Measurements from ENCODE around the gene RICTOR. TPM values are rescaled to one million over a fixed set of nuclear protein-coding genes. Genes with fewer than 3 reads are reported as not detected.

The RICTOR gene
- total and polyA plus RNA-seq, 2 donors (not counting 3 experiments of a cell fraction or from before 2014, with no cell fraction given): 9.2 to 38.0 TPM

GRCh38 chr5:39106322-39106721 lies 32.1 kb upstream of the RICTOR start:
- ChIA-PET CTCF (interaction anchor here (1.5 to 2.6 kb wide), 2 partner anchors 10 to 26 kb away, joined by 5 to 14 read pairs; no protein-coding TSS in a partner anchor), POLR2A (no interaction called here)
- Histone ChIP-seq H2AFZ (ENCODE audit: low read depth, low read length) (no peak overlapping the region), H3K9me1 (replicated peaks; ENCODE audit: control insufficient read depth, extremely low read depth, insufficient read depth, low read length) (no peaks in the 10 kb centered on the region), H3K36me3 (ENCODE audit: control insufficient read depth in 2 of 2, extremely low read depth in 1 of 2, insufficient read depth in 2 of 2, low read length in 2 of 2) (no peaks in the 10 kb centered on the region), H3K4me3 (replicated peaks in 1 of 3; ENCODE audit: insufficient read depth in 1 of 3, low read depth in 1 of 3, low read length in 3 of 3) (no peak overlapping the region), H3K9ac (replicated peaks; ENCODE audit: extremely low read depth, insufficient read depth, low read length) (no peak overlapping the region), H3K27me3 (ENCODE audit: control insufficient read depth in 2 of 2, insufficient read depth in 2 of 2, low read length in 2 of 2) (no peaks in the 10 kb centered on the region), H3K4me2 (ENCODE audit: insufficient read depth, low read length) (no peak overlapping the region), H3K27ac (ENCODE audit: insufficient read depth, low read depth, low read length) (no peak overlapping the region), H3K9me3 (replicated peaks; ENCODE audit: control insufficient read depth, insufficient read depth, low read length) (no peaks in the 10 kb centered on the region), H4K20me1 (replicated peaks; ENCODE audit: control insufficient read depth, extremely low read depth, insufficient read depth, low read length) (no peaks in the 10 kb centered on the region), H3K79me2 (ENCODE audit: control insufficient read depth, insufficient read depth, low read length) (no peaks in the 10 kb centered on the region), H3K4me1 (ENCODE audit: control insufficient read depth, extremely low read depth, insufficient read depth, low read length) (peaks cover 13% of the 10 kb centered on the region)
- peak in 1 of 2 donors; percentile 2 for TF ChIP-seq CTCF (IDR thresholded peaks at IDR 0.05; ENCODE audit: extremely low read depth in 1 of 2, insufficient read depth in 1 of 2, low read depth in 1 of 2, low read length in 2 of 2)
- no peak for TF ChIP-seq FOS (IDR thresholded peaks at IDR 0.05; ENCODE audit: borderline replicate concordance, insufficient read depth, low read length)
- dilution Hi-C loops (cut with MboI; ENCODE audit: extremely low pct_ligation_motif_present, low sequenced_read_pairs) (no loop called here), intact Hi-C loops (cut with micrococcal nuclease) (loop anchor here (5.0 kb wide), 1 partner anchor 41 kb away; no protein-coding TSS in a partner anchor)
- DNase-seq (ENCODE audit: low read depth, low spot score) (no peak), FAIRE-seq (no peak)
- BruUV-seq (replicated peaks): no TSS peak

GRCh38 chr5:39104221-39104620 lies 30.0 kb upstream of the RICTOR start:
- dilution Hi-C loops (cut with MboI; ENCODE audit: extremely low pct_ligation_motif_present, low sequenced_read_pairs) (no loop called here), intact Hi-C loops (cut with micrococcal nuclease) (no loop called here)
- Histone ChIP-seq H3K27ac (ENCODE audit: insufficient read depth, low read depth, low read length) (no peak overlapping the region), H4K20me1 (replicated peaks; ENCODE audit: control insufficient read depth, extremely low read depth, insufficient read depth, low read length) (no peaks in the 10 kb centered on the region), H3K79me2 (ENCODE audit: control insufficient read depth, insufficient read depth, low read length) (no peaks in the 10 kb centered on the region), H3K9me3 (replicated peaks; ENCODE audit: control insufficient read depth, insufficient read depth, low read length) (no peaks in the 10 kb centered on the region), H3K36me3 (ENCODE audit: control insufficient read depth in 2 of 2, extremely low read depth in 1 of 2, insufficient read depth in 2 of 2, low read length in 2 of 2) (no peaks in the 10 kb centered on the region), H3K27me3 (ENCODE audit: control insufficient read depth in 2 of 2, insufficient read depth in 2 of 2, low read length in 2 of 2) (no peaks in the 10 kb centered on the region), H3K9ac (replicated peaks; ENCODE audit: extremely low read depth, insufficient read depth, low read length) (no peak overlapping the region), H3K4me1 (ENCODE audit: control insufficient read depth, extremely low read depth, insufficient read depth, low read length) (peaks cover 20% of the 10 kb centered on the region), H3K9me1 (replicated peaks; ENCODE audit: control insufficient read depth, extremely low read depth, insufficient read depth, low read length) (no peaks in the 10 kb centered on the region), H3K4me3 (replicated peaks in 1 of 3; ENCODE audit: insufficient read depth in 1 of 3, low read depth in 1 of 3, low read length in 3 of 3) (no peak overlapping the region), H2AFZ (ENCODE audit: low read depth, low read length) (no peak overlapping the region), H3K4me2 (ENCODE audit: insufficient read depth, low read length) (no peak overlapping the region)
- CTCF ChIA-PET: interaction anchor here (1.5 to 2.6 kb wide), 2 partner anchors 8 to 24 kb away, joined by 8 to 14 read pairs; no protein-coding TSS in a partner anchor
- TF ChIP-seq MYC (IDR thresholded peaks at IDR 0.05; ENCODE audit: low read depth, low read length) (no peak), POLR2AphosphoS5 (IDR thresholded peaks at IDR 0.05; ENCODE audit: insufficient read depth, low read depth, low read length) (no peak), GATA2 (IDR thresholded peaks at IDR 0.05; ENCODE audit: insufficient read depth, insufficient read length, low read depth, low read length) (no peak), EZH2 (IDR thresholded peaks at IDR 0.05; ENCODE audit: borderline replicate concordance, low read depth, low read length, severe bottlenecking) (no peak), POLR2A (IDR thresholded peaks at IDR 0.05; ENCODE audit: low read depth, low read length) (no peak), MAX (IDR thresholded peaks at IDR 0.05; ENCODE audit: insufficient read depth, insufficient read length) (no peak), CTCF (IDR thresholded peaks at IDR 0.05; ENCODE audit: extremely low read depth in 1 of 2, insufficient read depth in 1 of 2, low read depth in 1 of 2, low read length in 2 of 2) (no peak), FOS (IDR thresholded peaks at IDR 0.05; ENCODE audit: borderline replicate concordance, insufficient read depth, low read length) (no peak), JUN (IDR thresholded peaks at IDR 0.05; ENCODE audit: borderline replicate concordance, insufficient read depth, insufficient read length, low read depth) (no peak)
- no peak for FAIRE-seq
- POLR2A ChIA-PET: no interaction called here
- no peak for DNase-seq (ENCODE audit: low read depth, low spot score)
- BruUV-seq (replicated peaks): no TSS peak
